ENCODE results near the gene RNF181. TPM values are rescaled to one million over a fixed set of nuclear protein-coding genes. Genes with fewer than 3 reads are reported as not detected.

The RNF181 gene, protein sequence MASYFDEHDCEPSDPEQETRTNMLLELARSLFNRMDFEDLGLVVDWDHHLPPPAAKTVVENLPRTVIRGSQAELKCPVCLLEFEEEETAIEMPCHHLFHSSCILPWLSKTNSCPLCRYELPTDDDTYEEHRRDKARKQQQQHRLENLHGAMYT
- 173 to 202 TPM (median 185 TPM) in 5 replicates for total RNA-seq (2022; extraction: Qiagen RNA extraction; ENCODE audit: low read depth)

GRCh38 chr2:85595301-85596025 is at the start of gene RNF181:
Gene RNF181 (plus strand): TSS chr2:85595745. CDS start chr2:85595764, 19 bp downstream.

DNA sequence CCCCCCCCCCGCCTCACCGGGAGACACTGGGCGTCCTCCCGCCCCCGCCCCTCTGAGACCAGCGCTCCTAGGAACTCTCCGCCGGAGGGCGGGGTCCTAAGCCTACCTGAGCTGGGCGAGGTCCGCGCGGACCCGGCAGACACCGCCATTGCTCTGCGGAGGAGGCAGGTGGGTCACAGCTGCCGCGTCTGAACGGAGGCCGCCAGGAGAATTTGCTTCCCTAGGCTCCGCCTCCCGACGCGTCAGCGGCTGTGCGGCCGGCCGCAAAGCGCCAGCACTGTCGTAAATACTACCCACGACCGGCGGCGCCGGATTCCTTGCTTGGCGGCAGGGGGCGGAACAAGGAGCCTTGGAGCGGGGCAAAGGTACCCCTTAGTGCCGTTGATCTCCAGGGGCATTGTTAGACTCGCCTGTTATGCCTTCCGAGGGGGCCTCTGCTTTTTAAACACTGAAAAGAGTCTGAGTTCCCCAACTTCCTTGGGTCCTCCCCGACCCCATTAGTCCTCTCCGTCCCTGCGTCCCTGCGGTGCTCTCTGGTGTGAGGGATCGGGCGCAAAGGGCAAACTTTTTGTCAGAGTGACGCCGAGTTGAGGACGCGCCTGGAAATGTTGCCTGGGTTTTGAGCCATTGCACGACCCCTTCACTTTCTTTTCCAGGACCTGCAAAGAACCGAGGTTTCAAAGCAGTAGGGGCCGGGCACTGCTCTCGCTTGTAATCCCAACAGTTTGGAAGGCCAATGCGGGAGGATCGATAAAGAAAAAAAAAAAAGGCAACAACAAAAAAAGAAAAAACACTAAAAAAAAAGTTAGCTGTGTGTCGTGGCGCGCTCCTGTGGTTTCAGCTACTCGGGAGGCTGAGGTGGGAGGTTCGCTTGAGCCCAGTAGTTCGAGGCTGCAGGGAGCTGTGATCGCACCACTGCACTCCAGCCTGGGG is 34.0 kb upstream of the RNF181 start, which contains the start of gene GGCX:
Gene GGCX (minus strand): TSS at position 214 of the 933 bp plus-strand sequence. CDS start 65 bp downstream, at position 149.

GRCh38 chr2:85577386-85578242 is 17.9 kb upstream of the RNF181 start, which contains the start of gene VAMP8:
Gene VAMP8 (plus strand): TSS chr2:85577586. CDS start chr2:85577647, 61 bp downstream.

GRCh38 chr2:85584354-85584856 is 11.1 kb upstream of the RNF181 start, which contains the start of gene VAMP5:
Gene VAMP5 (plus strand): TSS chr2:85584431. CDS start chr2:85584491, 60 bp downstream.

GRCh38 chr2:85602476-85603234 is 7.1 kb downstream of the RNF181 start, which contains the start of gene TMEM150A:
Gene TMEM150A (minus strand): TSS chr2:85602698. CDS start chr2:85601948, 750 bp downstream.

DNA sequence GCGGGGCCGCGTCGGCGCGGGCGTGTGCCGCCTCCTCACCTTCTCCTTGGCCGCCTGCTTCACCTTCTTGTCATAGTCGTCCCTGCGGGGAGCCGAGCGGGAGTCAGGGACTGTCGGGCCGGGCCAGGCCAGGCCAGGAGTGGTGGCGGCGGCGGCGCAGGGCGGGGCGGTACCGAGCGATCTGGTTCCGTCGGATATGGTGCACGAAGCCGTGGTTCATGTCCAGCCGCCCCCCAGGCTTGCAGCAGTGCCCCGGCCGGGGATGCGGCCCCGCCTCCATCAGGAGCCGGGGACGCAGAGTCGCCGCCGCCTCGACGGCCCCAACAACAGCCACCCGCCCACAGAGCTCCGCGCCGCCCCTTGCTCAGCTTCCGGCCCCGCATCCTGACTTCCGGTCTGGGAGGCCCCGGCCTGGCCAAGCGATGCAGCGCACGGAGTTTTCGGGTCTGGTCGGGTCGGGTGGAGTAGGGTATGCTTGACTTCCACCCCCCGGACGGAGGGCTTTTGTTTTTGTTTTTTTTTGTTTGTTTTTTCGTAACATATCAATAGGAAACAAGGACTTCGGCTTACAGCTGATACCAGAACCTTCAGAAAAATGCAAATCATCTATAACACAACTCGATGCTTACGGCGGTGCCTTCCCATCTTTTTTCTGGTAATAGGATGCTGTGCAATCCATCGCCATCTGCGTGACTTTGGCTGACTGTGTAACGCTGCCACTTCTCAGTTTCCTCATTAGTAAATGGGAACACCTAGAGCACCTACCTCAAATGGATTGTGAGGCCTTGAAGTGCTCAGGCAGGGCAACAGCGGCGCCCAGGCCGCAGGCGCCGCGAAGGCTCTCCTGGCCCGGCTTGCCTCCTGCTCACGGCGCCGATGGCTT is 16.4 kb downstream of the RNF181 start, which contains the start of gene C2orf68:
Gene C2orf68 (minus strand): TSS at position 362 of the 883 bp plus-strand sequence. CDS start 82 bp downstream, at position 280.

Other genes starting within 250 kb of the RNF181 start
- 49.5 to 56.9 TPM (median 52.4 TPM) in 5 replicates for gene RETSAT, start 241.2 kb upstream of the RNF181 start, total RNA-seq (2022; extraction: Qiagen RNA extraction; ENCODE audit: low read depth)
- 10.8 to 15.4 TPM (median 12.5 TPM) in 5 replicates for gene ELMOD3, start 241.0 kb upstream of the RNF181 start, total RNA-seq (2022; extraction: Qiagen RNA extraction; ENCODE audit: low read depth)
- gene CAPG, start 185.4 kb upstream of the RNF181 start, total RNA-seq (2022; extraction: Qiagen RNA extraction; ENCODE audit: low read depth) = 79.5 to 121 TPM (median 96.2 TPM) in 5 replicates
- 0.91 to 1.7 TPM (median 1.2 TPM) in 4 of 5 replicates, not detected in the other for gene SH2D6, start 177.0 kb upstream of the RNF181 start, total RNA-seq (2022; extraction: Qiagen RNA extraction; ENCODE audit: low read depth)
- 515 to 543 TPM (median 532 TPM) in 5 replicates for gene MAT2A, start 56.6 kb upstream of the RNF181 start, total RNA-seq (2022; extraction: Qiagen RNA extraction; ENCODE audit: low read depth)
- 32.9 to 50.9 TPM (median 42.8 TPM) in 5 replicates for gene GGCX, start 34.3 kb upstream of the RNF181 start, total RNA-seq (2022; extraction: Qiagen RNA extraction; ENCODE audit: low read depth)
- gene VAMP8, start 18.2 kb upstream of the RNF181 start, total RNA-seq (2022; extraction: Qiagen RNA extraction; ENCODE audit: low read depth) = 14.1 to 23.2 TPM (median 16.8 TPM) in 5 replicates
- gene VAMP5, start 11.3 kb upstream of the RNF181 start, total RNA-seq (2022; extraction: Qiagen RNA extraction; ENCODE audit: low read depth) = 0.31 TPM in 1 of 5 replicates, not detected in the others
- gene TMEM150A, start 7.0 kb downstream of the RNF181 start, total RNA-seq (2022; extraction: Qiagen RNA extraction; ENCODE audit: low read depth) = 10.0 to 16.7 TPM (median 15.3 TPM) in 5 replicates
- 22.0 to 33.1 TPM (median 29.1 TPM) in 5 replicates for gene C2orf68, start 16.3 kb downstream of the RNF181 start, total RNA-seq (2022; extraction: Qiagen RNA extraction; ENCODE audit: low read depth)
- 67.5 to 73.6 TPM (median 72.6 TPM) in 5 replicates for gene USP39, start 20.4 kb downstream of the RNF181 start, total RNA-seq (2022; extraction: Qiagen RNA extraction; ENCODE audit: low read depth)
- 0.11 to 0.14 TPM in 2 of 5 replicates, not detected in the others for gene SFTPB, start 72.5 kb downstream of the RNF181 start, total RNA-seq (2022; extraction: Qiagen RNA extraction; ENCODE audit: low read depth)
- 0.38 TPM in 1 of 5 replicates, not detected in the others for gene GNLY, start 98.6 kb downstream of the RNF181 start, total RNA-seq (2022; extraction: Qiagen RNA extraction; ENCODE audit: low read depth)
- gene ATOH8, start 158.2 kb downstream of the RNF181 start, total RNA-seq (2022; extraction: Qiagen RNA extraction; ENCODE audit: low read depth) = 7.8 to 14.0 TPM (median 9.8 TPM) in 5 replicates